H9 (cell line): ENCODE measurements around the gene GTF2F2. TPM values are rescaled to one million over a fixed set of nuclear protein-coding genes. Genes with fewer than 3 reads are reported as not detected.
A peak's percentile ranks its signal among the peaks of the same experiment; 100 is the strongest.

Experiments
- DNase-seq: peaks from one replicate; pipeline ENCODE4 v3.0.0-alpha.2; 2017
- H2AFZ ChIP-seq: one replicate; pipeline ENCODE4 v1.6.1; 2013; ENCODE audit warnings: mild to moderate bottlenecking, low read length, control low read depth, moderate library complexity
- H2AK5ac ChIP-seq: 2 replicates; pipeline ENCODE4 v1.6.1; 2013; ENCODE audit warnings: low read length, control low read depth, mixed read lengths; ENCODE audit not compliant: insufficient read length
- H2BK120ac ChIP-seq: one replicate; pipeline ENCODE4 v1.6.1; 2013; ENCODE audit warnings: low read depth, mild to moderate bottlenecking, low read length, control low read depth, inconsistent platforms; ENCODE audit not compliant: poor library complexity, severe bottlenecking
- H2BK12ac ChIP-seq: 2 replicates; pipeline ENCODE4 v1.6.1; 2013; ENCODE audit warnings: low read length, control low read depth, mixed read lengths, low read depth; ENCODE audit not compliant: insufficient read length
- H2BK15ac ChIP-seq: 2 replicates; pipeline ENCODE4 v1.6.1; 2013; ENCODE audit warnings: low read depth, low read length, control low read depth
- H2BK20ac ChIP-seq: one replicate; pipeline ENCODE4 v1.6.1; 2013; ENCODE audit warnings: low read depth, mild to moderate bottlenecking, low read length, control low read depth, inconsistent platforms; ENCODE audit not compliant: poor library complexity, severe bottlenecking
- H2BK5ac ChIP-seq: 2 replicates; pipeline ENCODE4 v1.6.1; 2013; ENCODE audit warnings: low read length, control low read depth, mixed read lengths; ENCODE audit not compliant: insufficient read length
- H3K14ac ChIP-seq: 2 replicates; pipeline ENCODE4 v1.6.1; 2013; ENCODE audit warnings: low read length, control low read depth; ENCODE audit not compliant: insufficient read depth
- H3K18ac ChIP-seq: 2 replicates; pipeline ENCODE4 v1.6.1; 2013; ENCODE audit warnings: low read depth, mild to moderate bottlenecking, mixed read lengths, low read length, control low read depth; ENCODE audit not compliant: insufficient read length
- H3K23ac ChIP-seq: 2 replicates; pipeline ENCODE4 v1.6.1; 2013; ENCODE audit warnings: low read length, control low read depth, mixed read lengths, low read depth; ENCODE audit not compliant: insufficient read length
- H3K23me2 ChIP-seq: 2 replicates; pipeline ENCODE4 v1.6.1; 2013; ENCODE audit warnings: low read depth, mild to moderate bottlenecking, mixed read lengths, low read length, control low read depth; ENCODE audit not compliant: insufficient read length, poor library complexity, severe bottlenecking
- H3K27ac ChIP-seq: 2 replicates; pipeline ENCODE4 v1.5.1; 2013; ENCODE audit warnings: low read length, control low read depth, mixed read lengths, low read depth; ENCODE audit not compliant: insufficient read length
- H3K27me3 ChIP-seq: 2 replicates; pipeline ENCODE4 v1.6.1; 2013; ENCODE audit warnings: low read length, control low read depth, inconsistent platforms; ENCODE audit not compliant: insufficient read depth
- H3K4ac ChIP-seq: 2 replicates; pipeline ENCODE4 v1.6.1; 2013; ENCODE audit warnings: low read depth, mild to moderate bottlenecking, control low read depth, inconsistent platforms, low read length, moderate library complexity
- H3K4me1 ChIP-seq: 2 replicates; pipeline ENCODE4 v1.6.1; 2013; ENCODE audit warnings: low read length, control low read depth, inconsistent platforms; ENCODE audit not compliant: insufficient read depth
- H3K4me2 ChIP-seq: 2 replicates; pipeline ENCODE4 v1.6.1; 2013; ENCODE audit warnings: low read length, control low read depth, mixed read lengths; ENCODE audit not compliant: insufficient read length, insufficient read depth
- H3K56ac ChIP-seq: 2 replicates; pipeline ENCODE4 v1.6.1; 2013; ENCODE audit warnings: low read depth, mild to moderate bottlenecking, mixed read lengths, low read length, control low read depth; ENCODE audit not compliant: insufficient read length
- H3K79me1 ChIP-seq: 2 replicates; pipeline ENCODE4 v1.6.1; 2013; ENCODE audit warnings: low read depth, mild to moderate bottlenecking, moderate library complexity, low read length, control low read depth, inconsistent platforms; ENCODE audit not compliant: insufficient read depth, poor library complexity, severe bottlenecking
- H3K79me2 ChIP-seq: 2 replicates; pipeline ENCODE4 v1.6.1; 2013; ENCODE audit warnings: low read length, control low read depth, inconsistent platforms; ENCODE audit not compliant: insufficient read depth
- H3K9ac ChIP-seq: 2 replicates; pipeline ENCODE4 v1.6.1; 2013; ENCODE audit warnings: low read length, control low read depth, mixed read lengths; ENCODE audit not compliant: insufficient read length; ENCODE audit errors: extremely low read depth
- H3K9me3 ChIP-seq: one replicate; pipeline ENCODE4 v1.6.1; 2013; ENCODE audit warnings: low read depth, low read length, inconsistent platforms; ENCODE audit not compliant: control insufficient read depth
- H3T11ph ChIP-seq: one replicate; pipeline ENCODE4 v1.6.1; 2013; ENCODE audit warnings: mild to moderate bottlenecking, low read length, control low read depth, inconsistent platforms
- H4K20me1 ChIP-seq: one replicate; pipeline ENCODE4 v1.6.1; 2013; ENCODE audit not compliant: control insufficient read depth, insufficient read length, insufficient read depth
- H4K5ac ChIP-seq: 2 replicates; pipeline ENCODE4 v1.6.1; 2013; ENCODE audit warnings: low read depth, mild to moderate bottlenecking, mixed read lengths, low read length, control low read depth; ENCODE audit not compliant: insufficient read length
- H4K8ac ChIP-seq: replicated peaks from 2 replicates; pipeline ENCODE4 v1.6.1; 2013; ENCODE audit warnings: low read length, control low read depth, mixed read lengths, low read depth; ENCODE audit not compliant: insufficient read length
- H4K91ac ChIP-seq: 2 replicates; pipeline ENCODE4 v1.6.1; 2013; ENCODE audit warnings: low read depth, mild to moderate bottlenecking, moderate library complexity, mixed read lengths, low read length, control low read depth; ENCODE audit not compliant: insufficient read length
- H3K27ac Mint-ChIP-seq, 3 experiments: 2 replicates in 2 of 3; 3 replicates in 1 of 3; pipeline ENCODE4 v1.8.0; 2020 to 2021; ENCODE audit warnings: mixed read lengths in 3 of 3, mild to moderate bottlenecking in 1 of 3, moderate library complexity in 1 of 3
- H3K27me3 Mint-ChIP-seq: 2 replicates; pipeline ENCODE4 v1.8.0; 2021; ENCODE audit warnings: low read depth, mild to moderate bottlenecking, moderate library complexity, mixed read lengths
- H3K36me3 Mint-ChIP-seq, 3 experiments: 2 replicates in 2 of 3; 3 replicates in 1 of 3; pipeline ENCODE4 v1.8.0; 2020 to 2021; ENCODE audit warnings: low read depth in 3 of 3, mixed read lengths in 3 of 3; ENCODE audit not compliant: insufficient read depth in 1 of 3
- H3K4me1 Mint-ChIP-seq, 2 experiments: 2 replicates each; pipeline ENCODE4 v1.8.0; 2020; ENCODE audit warnings: mixed read lengths in 2 of 2
- H3K4me3 Mint-ChIP-seq, 2 experiments: 2 replicates in 1 of 2; 3 replicates in 1 of 2; pipeline ENCODE4 v1.8.0; 2020 to 2021; ENCODE audit warnings: mild to moderate bottlenecking in 2 of 2, mixed read lengths in 2 of 2, moderate library complexity in 1 of 2
- H3K9me3 Mint-ChIP-seq, 2 experiments: 2 replicates in 1 of 2; 3 replicates in 1 of 2; pipeline ENCODE4 v1.8.0; 2020; ENCODE audit warnings: mild to moderate bottlenecking in 2 of 2, mixed read lengths in 2 of 2, moderate library complexity in 1 of 2
- CTCF ChIP-seq: fragments of 200-600 bp; sonication (generic); conservative IDR thresholded peaks from 3 replicates; pipeline ENCODE4 v1.8.0; 2021; ENCODE audit warnings: antibody characterized with exemption, mild to moderate bottlenecking
- WGBS: extraction: QIAGEN DNeasy Blood & Tissue Kit; methylation state at CpG from one replicate; pipeline ENCODE4 v1.1.7; 2013; ENCODE audit warnings: missing lambda C conversion rate, low lambda C conversion rate, mixed read lengths; ENCODE audit not compliant: insufficient read length; ENCODE audit errors: extremely low coverage; 5-methylcytosine and 5-hydroxymethylcytosine counted together
- total RNA-seq: library from RNA; stranded (reverse); gene quantifications from 2 replicates; pipeline ENCODE4 v1.2.1, GENCODE V29; 2021

The GTF2F2 gene
- total RNA-seq, 1 experiment from 2014 or later = 29.6 TPM

DNA sequence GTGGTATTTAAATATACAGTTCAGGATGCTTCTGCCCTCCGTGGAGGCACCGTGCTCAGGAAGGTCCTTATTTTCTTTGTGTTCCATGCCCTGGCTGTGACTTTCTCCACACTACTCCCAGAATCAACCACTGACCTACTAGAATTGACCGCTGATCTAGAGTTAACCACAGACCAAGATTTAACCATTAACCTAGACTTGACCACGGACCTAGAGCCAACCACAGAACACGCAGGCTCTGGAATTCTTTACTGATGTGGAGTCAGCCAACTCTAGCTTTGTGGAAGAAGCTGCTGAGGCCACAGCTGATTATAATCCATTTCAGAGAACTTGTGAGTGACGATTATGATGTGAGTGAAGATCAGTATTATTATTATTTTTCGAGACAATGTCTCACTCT lies 18.0 kb downstream of the GTF2F2 start:
- no peak for DNase-seq
- Histone ChIP-seq H2BK5ac (no peak overlapping the region), H3K4ac (no peak overlapping the region), H2BK20ac (no peak overlapping the region), H3K56ac (no peak overlapping the region), H3K9ac (no peak overlapping the region), H3K4me2 (no peak overlapping the region), H3K79me1 (peaks cover 9% of the 10 kb centered on the region), H2BK12ac (no peak overlapping the region), H3K4me1 (peaks cover 4% of the 10 kb centered on the region), H3K23ac (no peak overlapping the region), H4K20me1 (no peaks in the 10 kb centered on the region), H3K23me2 (no peaks in the 10 kb centered on the region), H3K27ac (no peak overlapping the region), H4K5ac (no peak overlapping the region), H3T11ph (no peak overlapping the region), H3K14ac (no peak overlapping the region), H2BK120ac (no peak overlapping the region), H4K8ac (no peak overlapping the region), H2AK5ac (no peak overlapping the region), H3K79me2 (peaks cover 19% of the 10 kb centered on the region; the same call in 1 of the 2 replicates), H3K9me3 (no peaks in the 10 kb centered on the region), H2BK15ac (no peak overlapping the region), H2AFZ (no peak overlapping the region), H4K91ac (no peak overlapping the region), H3K18ac (no peak overlapping the region), H3K27me3 (no peaks in the 10 kb centered on the region)
- H3K9me3 Mint-ChIP-seq = peaks cover 0 to 5% of the 10 kb centered on the region in 2 experiments; a peak in 1 of 5 replicates
- H3K36me3 Mint-ChIP-seq = peaks cover 7 to 18% (median 12%) of the 10 kb centered on the region in 3 experiments; a peak in 6 of 7 replicates
- WGBS = no CpG with 5 or more reads among the region's 7 CpGs
- peak overlapping the region in 2 of 3 experiments; percentile 7 to 47; a peak in 2 of 7 replicates for H3K27ac Mint-ChIP-seq
- peaks cover 25 to 27% of the 10 kb centered on the region in 2 experiments for H3K4me1 Mint-ChIP-seq
- H3K27me3 Mint-ChIP-seq = no peaks in the 10 kb centered on the region
- TF ChIP-seq CTCF = no peak
- no peak overlapping the region for H3K4me3 Mint-ChIP-seq
